Ovary (tissue), 3 donors: Measurements from ENCODE around the gene HDAC10.

Experiments used
- EP300 ChIP-seq: sonication (generic); formaldehyde crosslinking; IDR thresholded peaks from one replicate; pipeline ENCODE4 v1.6.1; 2017; ENCODE audit warnings: antibody characterized with exemption
- POLR2A ChIP-seq: fragments of 450-650 bp; IDR thresholded peaks from one replicate; pipeline ENCODE4 v1.6.1; 2017; ENCODE audit warnings: antibody characterized with exemption, mild to moderate bottlenecking, moderate library complexity
- TF ChIP-seq, protein P1 (sequence below), 3 donors: fragments of 450-650 bp in 2 of 3; fragments of 200-600 bp in 1 of 3; IDR thresholded peaks; one replicate each; pipeline versions ENCODE4 v1.5.1 to v1.8.0; 2016 to 2022; ENCODE audit warnings: antibody characterized with exemption in 3 of 3, mild to moderate bottlenecking in 1 of 3
- donor health status: DM: no; HTN: no; CAD: no.

DNA sequence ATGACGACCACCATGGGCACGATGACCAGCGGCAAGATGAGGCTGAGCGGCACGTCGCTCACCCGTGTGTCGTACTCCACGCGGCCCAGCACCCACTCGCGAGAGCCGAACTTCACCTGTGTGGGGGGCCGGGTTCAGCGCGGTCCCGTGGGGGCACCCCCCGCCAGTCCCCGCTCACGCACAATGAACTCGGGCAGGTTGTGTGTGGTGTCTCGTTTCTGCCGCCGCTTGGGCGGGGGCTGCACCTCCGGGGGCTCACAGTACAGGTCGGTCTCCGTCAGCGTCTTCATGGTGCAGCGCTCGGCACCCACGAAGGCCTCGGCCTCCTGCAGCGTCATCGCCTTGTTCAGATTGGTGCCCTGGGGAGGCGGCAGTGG is 30.3 kb upstream of the HDAC10 start:
- TF ChIP-seq, protein P1, sequence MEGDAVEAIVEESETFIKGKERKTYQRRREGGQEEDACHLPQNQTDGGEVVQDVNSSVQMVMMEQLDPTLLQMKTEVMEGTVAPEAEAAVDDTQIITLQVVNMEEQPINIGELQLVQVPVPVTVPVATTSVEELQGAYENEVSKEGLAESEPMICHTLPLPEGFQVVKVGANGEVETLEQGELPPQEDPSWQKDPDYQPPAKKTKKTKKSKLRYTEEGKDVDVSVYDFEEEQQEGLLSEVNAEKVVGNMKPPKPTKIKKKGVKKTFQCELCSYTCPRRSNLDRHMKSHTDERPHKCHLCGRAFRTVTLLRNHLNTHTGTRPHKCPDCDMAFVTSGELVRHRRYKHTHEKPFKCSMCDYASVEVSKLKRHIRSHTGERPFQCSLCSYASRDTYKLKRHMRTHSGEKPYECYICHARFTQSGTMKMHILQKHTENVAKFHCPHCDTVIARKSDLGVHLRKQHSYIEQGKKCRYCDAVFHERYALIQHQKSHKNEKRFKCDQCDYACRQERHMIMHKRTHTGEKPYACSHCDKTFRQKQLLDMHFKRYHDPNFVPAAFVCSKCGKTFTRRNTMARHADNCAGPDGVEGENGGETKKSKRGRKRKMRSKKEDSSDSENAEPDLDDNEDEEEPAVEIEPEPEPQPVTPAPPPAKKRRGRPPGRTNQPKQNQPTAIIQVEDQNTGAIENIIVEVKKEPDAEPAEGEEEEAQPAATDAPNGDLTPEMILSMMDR (IDR thresholded peaks at IDR 0.05), result no peak
- no peak for TF ChIP-seq POLR2A
- TF ChIP-seq EP300, result no peak
